HG02973 (cell line): ENCODE measurements around the gene MBTPS1.

ENCODE experiments used
- ATAC-seq: cut with Tn5 transposase; IDR thresholded peaks from one replicate; pipeline ENCODE4 v1.9.1; 2021; ENCODE audit warnings: moderate library complexity; ENCODE audit not compliant: unreplicated experiment

The MBTPS1 gene

DNA sequence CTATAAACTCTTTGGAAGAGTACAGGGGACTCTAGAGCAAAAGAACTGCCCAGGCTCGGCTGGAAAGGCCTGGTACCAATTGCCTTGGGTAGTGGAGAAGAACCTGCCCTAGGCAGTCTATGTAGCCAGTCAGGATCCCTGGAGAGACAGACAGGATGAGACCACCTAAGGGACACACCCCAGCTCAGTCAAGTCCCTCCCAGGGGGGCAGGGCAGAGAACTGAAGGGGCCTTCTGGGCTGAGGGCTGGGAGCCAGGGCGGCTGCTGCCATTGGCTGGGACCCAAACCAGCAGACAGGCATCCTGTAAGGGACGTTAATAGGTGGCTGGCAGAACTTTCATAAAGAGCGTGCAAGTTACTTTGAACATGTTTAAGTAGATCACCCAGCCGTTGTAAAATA is 61.4 kb downstream of the MBTPS1 start:
- ATAC-seq, result no peak

DNA sequence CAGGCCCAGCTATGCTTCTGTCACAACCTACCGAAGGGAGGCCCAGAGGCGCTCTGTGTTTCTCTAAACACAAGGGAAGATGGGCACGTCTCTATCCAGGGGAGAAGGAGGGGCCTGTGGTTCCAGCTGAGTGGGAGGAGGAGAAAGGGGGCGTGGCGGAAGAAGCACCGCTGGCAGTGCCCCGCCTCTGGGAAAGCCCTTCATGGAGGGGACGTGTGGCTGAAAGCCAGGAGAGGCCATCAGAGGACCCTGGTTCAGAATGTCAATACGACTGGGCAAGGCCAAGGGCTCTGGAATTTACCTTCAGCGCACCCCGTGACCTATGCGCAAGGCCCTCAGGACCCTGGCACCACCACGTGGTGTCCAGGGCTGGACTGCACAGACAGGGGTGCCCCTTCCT is 61.8 kb downstream of the MBTPS1 start:
- no peak for ATAC-seq

DNA sequence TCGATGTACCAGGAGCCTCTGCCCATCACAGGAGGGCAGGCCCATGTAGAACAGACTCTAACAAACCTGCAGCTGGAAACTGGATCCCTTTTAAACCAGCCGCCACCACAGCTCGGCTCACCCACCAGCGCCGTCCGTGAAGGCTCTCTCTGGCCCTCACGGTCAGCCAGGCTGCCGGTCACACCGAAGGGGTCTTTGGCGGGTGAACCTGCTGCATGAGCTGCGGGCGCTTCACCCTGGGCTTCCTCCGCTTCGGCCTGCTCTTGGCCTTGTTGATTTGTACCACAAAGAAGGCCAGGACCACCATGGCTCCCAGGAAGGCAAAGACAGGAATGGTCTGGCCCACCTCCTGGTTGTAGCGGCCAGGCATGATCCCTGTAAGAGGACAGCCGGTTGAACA is 62.5 kb downstream of the MBTPS1 start:
- no peak for ATAC-seq

DNA sequence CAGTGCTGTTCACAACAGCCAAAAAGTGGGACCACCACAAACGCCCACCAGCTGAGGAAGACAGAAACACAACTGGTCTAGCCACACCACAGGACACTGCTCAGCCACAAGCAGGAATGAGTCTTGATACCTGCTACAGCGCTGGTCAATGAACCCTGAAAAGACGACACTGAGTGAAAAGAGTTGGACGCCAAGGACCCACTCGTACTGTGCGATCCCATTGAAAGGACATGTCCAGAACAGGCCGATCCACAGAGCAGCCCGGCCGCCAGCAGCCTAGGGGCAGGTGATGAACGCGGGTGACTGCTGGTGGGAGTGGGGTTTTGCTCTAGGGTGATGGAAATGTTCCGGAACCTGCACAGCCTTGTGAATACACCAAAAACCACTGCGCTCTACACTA is 63.5 kb downstream of the MBTPS1 start:
- no peak for ATAC-seq

DNA sequence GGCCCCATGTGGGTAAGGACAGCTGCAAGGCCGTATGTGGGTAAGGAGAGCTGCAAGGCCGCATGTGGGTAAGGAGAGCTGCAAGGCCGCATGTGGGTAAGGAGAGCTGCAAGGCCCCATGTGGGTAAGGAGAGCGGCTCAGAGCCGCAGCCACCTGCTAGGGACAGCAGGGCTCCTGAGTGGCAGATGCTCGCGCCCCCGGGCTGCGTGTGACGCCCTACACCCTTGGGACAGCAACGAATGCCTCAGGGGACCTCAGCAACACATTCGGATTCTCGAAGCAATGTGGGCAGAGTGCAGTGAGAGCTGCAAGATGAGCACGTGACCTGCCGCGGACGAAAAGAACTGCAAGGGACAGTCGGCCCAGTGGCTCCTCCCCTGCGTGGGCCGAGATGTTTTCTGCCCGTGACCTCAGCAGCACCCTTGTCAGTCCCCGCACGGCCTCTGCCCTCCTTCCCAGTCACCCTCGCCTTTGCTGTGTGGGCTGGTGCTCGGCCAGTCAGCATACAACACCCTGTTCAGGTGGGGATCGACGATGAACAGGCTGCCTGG is 64.6 kb downstream of the MBTPS1 start:
- no peak for ATAC-seq

DNA sequence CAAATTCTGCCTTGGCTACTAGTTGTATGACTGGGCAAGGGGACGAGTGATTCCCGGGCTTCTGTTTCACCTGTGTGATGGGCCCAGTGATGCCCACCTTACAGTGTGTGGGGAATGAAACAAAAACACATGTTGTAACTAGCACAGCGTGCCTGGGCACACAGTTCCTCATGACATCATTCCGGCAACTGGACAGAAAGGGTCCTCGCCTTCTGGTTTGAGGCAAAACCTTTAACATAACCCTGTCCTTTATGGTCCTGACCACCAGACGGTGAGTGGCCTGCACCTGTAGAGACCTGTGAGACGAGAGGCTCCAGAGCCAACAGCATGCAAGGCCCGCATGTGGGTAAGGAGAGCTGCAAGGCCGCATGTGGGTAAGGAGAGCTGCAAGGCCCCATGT is 66.4 kb downstream of the MBTPS1 start:
- ATAC-seq, result no peak

DNA sequence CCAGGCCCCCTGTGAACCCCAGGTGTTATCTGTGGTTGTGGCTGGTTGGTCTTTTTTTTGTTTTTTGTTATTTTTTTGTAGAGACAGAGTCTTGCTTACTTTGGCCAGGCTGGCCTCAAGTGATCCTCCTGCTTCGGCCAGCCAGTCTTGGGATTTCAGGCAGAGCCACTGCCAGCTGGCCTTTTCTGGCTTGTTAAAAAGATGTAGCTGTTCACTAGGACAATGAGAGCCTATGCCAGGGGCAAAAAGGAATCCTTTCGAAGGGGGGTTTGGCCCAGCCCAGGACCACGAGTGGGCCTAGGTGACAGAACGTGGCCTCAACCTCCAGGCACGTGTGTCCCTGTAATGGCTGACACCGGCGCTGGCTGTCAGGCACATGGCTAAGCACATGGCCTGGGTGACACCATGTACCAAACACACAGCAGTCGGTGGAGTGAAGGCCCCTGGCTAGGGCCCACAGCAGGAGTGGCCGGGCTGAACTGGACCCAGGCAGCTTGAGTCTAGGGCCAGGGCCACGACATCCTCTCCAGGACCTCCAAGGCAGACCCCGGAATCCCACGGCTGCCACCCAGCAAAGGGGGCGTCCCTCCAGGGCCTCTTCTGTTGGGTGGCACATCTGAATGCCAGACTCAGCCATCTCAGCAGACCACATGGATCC is 67.2 kb downstream of the MBTPS1 start:
- ATAC-seq, result no peak

DNA sequence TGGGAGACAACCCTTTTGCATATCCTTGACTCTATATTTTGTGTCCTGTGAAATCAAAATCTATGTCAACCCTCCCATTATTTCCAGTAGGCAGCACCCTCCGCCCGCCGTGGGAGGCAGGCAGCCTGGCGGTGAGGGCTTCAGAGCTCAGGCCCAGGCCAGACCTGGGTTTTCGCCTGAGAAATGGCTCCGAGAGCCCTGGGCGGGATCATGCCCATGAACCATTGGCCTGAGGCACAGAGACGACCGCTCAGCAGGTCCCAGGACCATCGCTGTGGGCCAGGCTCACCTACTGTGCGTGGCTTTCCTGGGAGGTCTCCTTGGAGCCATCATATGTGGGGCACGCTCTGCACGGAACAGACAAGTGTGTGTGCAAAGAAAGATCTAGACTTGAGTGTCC is 67.9 kb downstream of the MBTPS1 start:
- no peak for ATAC-seq

DNA sequence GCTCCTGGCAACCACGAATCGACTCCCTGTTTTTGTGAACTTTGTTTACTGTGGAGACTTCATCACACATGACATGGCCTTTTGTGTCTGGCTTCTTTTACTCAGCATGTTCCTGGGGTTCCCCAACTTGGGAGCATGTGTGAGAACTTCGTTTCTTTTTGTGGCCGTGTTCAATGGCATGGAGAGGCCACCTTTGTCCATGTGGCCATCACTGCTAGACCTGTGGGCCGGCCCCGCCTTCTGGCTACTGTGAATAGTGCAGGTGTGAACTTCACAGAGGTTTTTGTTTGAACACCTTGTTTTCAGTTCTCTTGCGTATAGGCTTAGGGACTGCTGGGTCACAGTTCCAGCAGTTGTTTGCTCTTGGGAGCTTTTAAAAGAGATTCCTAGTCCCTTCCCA is 68.5 kb downstream of the MBTPS1 start:
- no peak for ATAC-seq

DNA sequence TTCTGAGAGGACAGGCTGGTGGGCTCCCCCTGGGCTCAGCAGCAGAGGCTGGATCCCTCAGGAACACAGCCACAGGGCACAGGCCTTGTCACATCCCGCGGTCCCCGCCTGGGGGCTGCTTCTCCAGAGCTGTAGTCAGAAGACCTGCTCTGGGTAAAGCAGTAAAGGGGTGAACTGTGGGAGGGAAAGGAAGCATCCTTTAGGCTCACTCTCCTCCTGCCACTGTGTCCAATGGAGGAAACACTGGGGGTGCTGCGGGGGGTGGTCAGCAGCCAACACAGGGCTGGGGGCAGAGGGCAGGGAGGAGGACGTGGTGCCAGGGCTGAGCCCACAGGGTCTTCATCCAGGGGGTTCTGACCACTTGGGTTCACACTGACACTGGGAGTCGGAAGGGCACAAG is 69.1 kb downstream of the MBTPS1 start:
- ATAC-seq, result no peak

DNA sequence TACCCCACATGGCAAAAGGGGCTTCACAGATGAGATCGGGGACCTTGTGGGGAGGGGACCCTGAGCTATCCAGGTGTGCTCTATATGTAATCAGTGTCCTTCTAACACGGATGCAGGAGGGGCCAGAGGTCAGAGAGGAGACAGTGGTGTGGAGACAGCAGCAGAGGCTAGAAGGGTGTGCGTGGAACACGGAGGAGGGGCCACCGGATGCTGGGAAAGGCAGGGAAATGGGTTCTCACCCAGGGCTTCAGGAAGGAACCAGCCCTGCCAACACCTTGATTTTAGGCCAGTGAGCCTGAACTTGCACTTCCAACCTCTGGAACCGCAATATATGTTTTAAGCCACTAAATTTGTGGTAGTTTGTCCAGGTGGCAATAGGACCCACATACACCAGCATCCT is 69.5 kb downstream of the MBTPS1 start:
- ATAC-seq, result no peak

DNA sequence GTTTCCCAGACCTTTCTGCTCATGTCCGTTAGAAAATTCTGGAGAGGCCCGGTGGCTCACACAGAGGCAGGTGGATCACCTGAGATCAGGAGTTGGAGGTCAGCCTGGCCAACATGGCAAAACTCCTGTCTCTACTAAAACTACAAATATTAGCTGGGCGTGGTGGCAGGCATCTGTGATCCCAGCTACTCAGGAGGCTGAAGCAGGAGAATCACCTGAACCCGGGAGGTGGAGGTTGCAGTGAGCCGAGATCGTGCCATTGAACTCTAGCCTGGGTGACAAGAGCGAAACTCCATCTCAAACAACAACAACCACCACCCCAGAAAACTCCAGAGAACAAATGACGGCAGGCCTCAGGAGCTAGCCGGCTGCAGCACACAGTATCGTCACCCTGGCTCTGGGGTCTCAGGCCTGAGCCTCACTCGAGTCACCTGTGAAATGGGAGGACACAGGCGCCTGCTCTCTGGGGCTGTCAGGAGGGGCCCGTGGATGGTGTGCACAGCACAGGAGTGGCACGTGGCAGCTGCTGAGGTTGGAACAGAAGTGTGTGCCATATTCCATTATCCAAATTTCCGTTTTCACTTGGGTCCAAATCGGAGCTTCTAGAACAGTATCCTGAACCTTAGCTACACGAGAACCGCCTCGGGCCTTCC is 70.8 kb downstream of the MBTPS1 start:
- no peak for ATAC-seq

DNA sequence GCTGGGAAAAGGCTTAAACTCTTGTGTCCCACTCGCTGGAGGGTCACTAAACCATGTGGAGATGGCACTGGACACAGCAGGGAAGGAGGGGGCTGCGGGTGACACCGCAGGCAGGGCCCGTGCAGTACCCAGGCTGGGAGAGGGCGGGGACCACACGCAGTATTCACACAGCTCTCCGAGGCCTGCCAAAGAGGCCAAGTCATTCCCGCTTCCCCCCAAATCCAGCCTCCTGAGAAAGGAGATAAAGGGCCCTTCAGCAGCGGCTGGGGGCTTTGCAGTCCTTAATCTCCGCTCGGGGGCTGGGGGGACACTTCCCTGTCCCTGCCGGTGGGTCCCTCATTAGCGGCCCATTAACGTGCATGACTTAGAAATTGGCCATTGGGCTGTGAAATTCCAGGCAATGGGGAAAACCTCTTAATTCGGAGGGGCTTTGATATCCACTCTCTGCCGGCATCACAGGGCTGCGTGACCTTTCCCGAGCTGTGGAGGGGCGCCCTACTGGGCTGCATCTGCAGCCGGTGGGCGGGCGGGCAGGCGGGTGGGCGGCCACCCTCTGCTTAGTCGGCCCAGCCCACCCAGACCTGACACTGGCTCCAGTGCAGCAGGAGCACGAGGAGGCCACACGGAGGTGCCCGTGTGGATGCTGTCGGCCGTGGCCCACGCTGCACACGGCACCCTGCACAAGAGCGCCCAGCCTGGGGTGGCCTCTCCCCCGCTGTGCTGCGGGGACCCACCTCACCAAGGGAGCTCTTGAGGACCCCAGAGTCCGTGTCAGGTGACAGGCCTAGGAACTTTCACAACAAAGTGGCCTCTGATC is 71.5 kb downstream of the MBTPS1 start:
- no peak for ATAC-seq

DNA sequence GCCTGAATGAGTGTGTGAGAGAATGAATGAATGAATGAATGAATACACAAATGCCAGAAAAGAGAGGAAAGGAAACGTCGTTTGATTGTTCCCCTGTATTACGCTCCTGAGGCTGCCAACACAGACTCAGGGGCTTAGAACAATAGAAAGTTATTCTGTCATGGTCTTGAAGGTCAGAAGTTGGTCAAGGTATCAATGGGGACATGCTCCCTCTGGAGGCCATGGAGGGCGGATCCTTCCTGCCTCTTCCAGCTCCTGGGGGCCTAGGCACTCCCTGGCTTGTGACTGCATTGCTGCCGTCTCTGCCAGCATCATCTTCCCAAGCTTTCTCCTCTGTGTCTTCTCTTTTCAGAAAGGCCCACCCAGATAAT is 72.6 kb downstream of the MBTPS1 start:
- no peak for ATAC-seq

DNA sequence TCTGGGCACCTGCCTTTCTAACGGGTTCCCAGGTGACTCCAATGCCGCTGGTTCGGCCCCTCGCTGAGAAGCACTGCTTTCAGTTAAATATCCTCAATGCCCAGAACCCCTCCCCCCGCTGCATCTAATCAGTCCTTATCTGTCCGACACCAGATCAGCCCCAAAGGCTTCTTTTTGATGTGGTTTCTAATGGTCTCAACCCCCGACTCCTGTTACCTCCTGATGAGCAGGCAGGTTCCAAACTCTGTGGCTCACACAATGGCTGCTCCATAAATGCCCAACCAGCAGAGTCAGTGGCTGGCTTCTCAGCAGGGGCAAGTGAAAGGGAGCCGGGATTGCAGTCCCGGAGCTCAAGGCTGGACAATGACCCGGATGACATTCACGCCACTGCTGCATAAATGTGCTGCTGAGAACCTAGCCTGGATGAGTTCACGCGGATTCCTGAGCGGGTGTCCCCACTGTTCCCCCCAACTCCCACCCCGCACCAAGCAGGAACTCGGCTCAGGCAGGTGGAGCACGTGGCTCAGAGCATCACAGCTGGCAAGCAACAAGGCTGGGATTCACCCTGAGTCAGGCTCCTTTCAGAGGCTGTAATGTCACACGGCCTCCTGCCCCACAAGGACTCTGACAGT is 73.1 kb downstream of the MBTPS1 start:
- ATAC-seq, result no peak

DNA sequence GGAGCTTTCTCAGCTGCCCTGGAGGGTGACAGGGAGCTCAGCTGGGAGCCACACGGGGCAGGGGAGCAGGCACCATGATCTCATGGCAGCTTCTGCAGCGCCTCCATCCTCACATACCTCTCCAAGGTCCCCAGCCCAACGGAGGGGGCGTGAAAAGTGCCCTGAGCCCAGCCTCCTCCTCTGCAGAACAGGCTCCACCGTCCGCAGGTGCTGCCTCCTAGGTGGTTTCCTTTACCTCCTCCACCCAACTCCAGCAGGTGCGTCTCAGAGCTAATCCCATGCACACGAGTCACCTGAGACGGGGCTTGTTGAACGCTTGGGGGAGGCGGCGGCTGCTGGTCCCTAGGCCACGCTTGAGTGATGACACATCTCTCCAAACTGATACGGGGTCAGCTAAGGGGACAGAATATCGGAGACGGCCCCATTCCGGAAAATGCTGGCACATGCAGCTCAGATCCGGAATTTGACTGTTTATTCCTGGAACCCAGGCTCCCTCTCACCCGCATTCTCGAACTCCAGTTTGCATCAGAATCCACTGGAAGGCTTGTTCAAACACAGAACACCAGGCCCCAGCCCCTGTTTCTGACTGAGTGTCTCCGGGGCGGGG is 73.8 kb downstream of the MBTPS1 start:
- no peak for ATAC-seq

DNA sequence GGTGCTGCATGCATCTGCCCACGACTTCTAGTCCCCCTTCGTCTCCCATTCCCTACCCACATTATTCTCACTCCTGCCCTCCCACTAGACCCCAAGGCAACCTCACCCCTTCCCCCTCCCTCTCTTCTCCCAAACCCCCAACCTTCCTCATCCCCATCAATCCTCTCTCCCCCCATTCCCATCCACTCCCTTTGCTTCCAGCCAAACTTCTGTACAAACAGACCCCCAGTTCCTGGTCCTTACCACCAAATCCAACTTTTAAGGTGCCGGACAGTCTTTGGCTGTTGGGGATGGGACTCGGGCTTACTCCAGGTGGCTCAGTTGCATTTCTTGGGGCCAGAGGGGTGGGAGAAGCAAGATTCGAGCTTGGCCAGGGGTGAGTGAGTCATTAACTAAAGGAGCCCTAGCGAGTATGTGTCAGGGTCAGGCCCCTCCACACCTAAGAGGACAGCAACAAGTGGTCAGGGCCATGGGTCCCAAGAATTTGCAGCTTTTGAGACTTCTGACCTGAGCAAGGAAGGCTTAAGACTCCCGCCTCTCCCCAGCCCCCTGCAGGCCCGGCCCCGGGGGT is 74.3 kb downstream of the MBTPS1 start, which contains the start of gene SLC38A8:
Gene SLC38A8 (minus strand): TSS at position 488 of the 571 bp plus-strand sequence. CDS start 638 bp downstream, outside the sequence.
- ATAC-seq, result no peak

DNA sequence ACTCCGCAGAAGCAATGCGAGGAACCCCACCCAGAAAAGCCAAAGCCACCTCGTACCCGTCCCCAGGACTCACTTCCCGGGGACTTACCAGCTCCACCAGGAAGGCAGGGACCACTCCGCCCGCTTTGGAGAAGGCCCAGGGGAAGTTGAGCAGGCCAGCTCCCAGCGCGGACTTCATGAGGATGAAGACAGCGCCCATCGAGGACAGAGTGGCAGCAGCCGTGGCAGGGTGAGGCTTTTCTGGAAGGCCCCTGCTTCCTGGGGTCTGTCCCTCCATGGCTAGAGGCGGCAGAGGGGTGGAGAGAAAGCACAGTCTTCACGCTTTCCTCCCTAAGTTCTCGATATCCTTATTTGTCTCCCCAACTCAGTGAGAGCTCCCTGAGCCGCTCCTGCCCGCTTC is 74.9 kb downstream of the MBTPS1 start:
- ATAC-seq, result no peak

DNA sequence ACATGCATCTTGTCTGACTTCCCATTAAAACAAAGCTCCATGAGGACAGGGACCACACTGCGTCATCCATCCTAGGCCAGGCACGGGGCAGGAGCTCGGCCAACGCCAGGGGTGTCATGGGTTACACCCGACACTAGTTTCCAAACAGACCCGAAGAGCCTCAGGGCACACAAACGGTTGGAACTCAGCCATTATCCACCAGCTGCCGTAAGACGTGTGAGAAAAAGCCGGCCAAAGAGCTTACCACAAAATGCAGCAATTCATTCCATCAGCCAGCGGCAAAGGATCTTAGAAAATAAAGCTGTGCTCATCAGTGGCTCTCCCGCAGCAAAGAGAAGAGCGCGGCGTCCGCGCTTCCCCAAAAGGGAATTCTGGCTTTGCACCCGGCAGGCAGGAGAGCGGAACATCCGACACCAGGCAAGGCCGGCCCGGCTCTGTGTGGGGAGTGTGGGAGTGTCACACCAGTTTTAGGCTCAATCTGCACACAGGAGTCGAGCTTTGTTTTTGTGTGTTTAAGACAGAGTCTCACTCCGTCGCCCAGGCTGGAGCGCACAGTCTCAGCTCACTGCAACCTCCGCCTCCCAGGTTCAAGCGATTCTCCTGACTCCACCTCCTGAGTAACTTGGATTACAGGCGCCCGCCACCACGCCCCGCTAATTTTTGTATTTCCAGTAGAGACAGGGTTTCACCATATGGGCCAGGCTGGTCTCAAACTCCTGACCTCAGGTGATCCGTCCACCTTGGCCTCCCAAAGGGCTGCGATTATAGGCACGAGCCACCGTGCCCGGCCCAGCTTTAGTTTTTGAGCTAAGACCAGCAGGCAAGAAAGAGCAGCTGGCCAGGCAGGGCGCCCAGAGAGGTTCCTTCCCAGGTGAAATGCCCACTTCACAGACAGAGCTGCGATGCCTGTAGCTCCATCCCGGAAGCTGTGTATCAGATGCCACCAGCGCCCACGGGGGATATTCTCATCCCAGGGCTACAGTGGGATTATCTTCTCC is 75.6 kb downstream of the MBTPS1 start:
- no peak for ATAC-seq
